Dedifferentiated amniotic fluid mesenchymal stem cell (primary cell): ENCODE results near the gene WNK4.

ENCODE experiments used
- DNase-seq: peaks from one replicate; pipeline ENCODE4 v3.0.0-alpha.2; 2016; ENCODE audit errors: extremely low spot score

The WNK4 gene

DNA sequence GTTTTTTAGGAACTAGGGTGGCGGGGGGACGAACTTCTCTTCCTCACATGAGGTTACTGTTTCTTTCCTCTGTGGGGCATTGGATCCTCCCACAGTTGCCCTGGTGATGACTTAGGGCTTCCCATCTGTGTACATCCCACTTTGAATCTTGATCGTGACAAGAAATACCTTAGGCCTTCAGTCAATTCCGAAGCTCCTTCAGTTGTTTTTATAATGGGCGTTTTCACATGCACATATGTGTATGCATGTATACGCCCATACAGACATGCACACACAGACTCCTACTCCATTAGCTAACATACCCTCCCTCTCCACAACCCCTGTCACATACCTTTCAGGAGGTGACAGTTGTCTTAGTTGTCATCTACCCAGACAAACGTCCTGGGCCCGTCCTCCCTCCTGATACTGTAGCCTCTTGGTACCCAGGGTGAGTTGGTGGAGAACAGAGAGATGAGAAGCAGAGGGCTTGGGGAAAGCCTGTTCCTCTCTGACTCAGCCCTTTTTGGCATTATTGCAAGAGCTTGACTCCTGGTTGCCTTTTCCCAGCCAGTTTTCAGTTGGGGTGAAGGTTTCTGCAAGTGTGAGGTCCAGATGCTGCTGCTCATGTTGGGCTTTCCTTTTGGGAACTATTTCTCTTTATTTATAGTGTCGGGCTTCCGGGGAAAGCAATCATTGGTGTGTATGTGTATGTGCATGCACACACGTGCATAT is 61.7 kb downstream of the WNK4 start:
- DNase-seq: no peak

DNA sequence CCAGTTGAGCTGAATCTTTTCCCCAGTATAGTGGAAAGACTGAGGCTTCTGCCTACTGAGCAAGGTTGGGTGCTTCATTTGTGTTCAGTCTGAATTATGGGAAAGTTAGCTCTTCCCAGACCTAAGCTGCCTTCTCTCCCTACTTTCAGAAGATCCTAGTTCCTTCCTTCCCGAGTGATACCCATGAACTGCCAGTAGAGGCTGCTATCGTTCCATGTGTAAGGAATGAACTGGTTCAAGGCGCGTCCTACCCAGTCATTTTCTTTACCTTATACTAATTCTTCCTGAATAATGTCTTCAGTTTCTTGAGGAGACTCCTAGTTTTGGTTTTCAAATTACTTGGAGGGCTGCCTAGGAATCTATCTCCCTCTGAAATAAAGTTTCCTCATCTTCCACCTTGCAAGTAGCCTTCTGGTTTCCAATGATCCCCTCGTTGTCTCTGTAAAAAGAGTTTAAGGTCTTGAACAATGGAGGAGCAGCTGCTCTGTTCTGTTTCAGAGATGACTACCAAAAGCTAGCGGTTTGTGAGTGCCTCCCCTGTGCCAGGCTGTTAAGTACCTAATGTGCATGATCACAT is 63.0 kb downstream of the WNK4 start:
- peak; percentile 63 for DNase-seq

DNA sequence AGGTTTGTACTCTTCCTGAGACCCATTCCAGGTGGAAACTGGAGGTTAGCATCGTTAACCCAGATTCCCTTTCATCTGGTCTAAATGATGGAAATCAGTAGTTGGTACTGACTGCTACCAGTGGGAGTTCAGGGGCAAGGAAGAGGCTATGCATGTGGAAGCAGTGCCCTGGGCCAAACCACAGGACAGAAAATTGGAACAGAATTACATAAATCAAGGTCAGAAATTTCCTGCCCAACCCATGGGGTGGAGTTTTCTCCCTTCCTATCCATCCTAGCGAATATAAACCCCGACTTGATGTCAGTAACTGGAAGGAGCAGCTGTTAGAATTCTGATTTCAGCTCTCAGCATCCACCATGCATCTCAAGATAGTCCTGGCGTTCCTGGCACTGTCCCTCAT is 63.9 kb downstream of the WNK4 start, which contains the start of gene AOC2:
Gene AOC2, plus strand, starts transcription at position 310 of the 400 bp plus-strand sequence. Its CDS starts 47 bp downstream, at position 357.
- no peak for DNase-seq

DNA sequence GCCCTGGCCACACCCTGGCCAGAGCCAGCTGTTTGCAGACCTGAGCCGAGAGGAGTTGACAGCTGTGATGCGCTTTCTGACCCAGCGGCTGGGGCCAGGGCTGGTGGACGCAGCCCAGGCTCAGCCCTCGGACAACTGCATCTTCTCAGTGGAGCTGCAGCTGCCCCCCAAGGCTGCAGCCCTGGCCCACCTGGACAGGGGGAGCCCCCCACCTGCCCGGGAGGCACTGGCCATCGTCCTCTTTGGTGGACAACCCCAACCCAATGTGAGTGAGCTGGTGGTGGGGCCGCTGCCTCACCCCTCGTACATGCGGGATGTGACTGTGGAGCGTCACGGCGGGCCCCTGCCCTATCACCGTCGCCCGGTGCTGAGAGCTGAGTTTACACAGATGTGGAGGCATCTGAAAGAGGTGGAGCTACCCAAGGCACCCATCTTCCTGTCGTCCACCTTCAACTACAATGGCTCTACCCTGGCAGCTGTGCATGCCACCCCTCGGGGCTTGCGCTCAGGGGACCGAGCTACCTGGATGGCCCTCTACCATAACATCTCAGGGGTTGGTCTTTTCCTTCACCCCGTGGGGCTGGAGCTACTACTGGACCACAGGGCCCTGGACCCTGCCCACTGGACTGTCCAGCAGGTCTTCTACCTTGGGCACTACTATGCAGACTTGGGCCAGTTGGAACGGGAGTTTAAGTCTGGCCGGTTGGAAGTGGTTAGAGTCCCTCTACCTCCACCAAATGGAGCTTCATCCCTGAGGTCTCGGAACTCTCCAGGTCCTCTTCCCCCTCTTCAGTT is 64.5 kb downstream of the WNK4 start:
- no peak for DNase-seq

DNA sequence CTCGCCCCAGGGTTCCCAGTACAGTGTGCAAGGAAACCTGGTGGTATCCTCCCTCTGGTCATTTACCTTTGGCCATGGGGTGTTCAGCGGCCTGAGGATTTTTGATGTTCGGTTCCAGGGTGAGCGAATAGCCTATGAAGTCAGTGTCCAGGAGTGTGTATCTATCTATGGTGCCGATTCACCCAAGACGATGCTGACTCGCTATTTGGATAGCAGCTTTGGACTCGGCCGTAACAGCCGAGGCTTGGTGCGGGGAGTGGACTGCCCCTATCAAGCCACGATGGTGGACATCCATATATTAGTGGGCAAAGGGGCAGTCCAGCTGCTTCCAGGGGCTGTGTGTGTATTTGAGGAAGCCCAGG is 65.1 kb downstream of the WNK4 start:
- DNase-seq: no peak

DNA sequence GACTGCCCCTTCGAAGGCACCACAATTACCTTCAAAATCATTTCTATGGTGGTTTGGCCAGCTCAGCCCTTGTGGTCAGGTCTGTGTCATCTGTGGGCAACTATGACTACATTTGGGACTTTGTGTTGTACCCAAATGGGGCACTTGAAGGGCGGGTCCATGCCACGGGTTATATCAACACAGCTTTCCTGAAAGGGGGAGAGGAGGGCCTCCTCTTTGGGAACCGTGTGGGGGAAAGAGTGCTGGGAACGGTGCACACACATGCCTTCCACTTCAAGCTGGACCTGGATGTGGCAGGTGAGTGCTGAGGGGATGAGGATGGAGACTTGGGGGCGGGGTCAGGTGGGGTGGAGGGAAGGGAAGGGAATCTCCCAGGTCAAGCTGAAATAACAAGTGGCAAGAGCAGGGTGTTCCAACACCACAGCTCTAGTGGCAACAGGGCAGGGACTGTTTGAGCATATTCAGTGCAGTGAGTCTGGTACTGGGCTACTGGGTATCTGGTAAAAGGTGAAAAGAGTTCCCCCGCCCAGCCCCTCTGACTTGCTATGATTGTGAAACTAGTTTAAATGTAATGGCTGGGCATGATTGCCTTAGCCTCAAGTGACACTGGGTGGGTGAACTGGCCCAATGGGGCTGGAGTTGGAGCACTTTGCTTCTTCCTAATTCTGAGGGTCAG is 65.6 kb downstream of the WNK4 start:
- DNase-seq: no peak
